SK-N-SH (cell line): ENCODE data around the gene FBXO2. TPM values are rescaled to one million over a fixed set of nuclear protein-coding genes. Genes with fewer than 3 reads are reported as not detected.

Experiments
- CTCF ChIA-PET: fragments of 300-600, 350-600 bp; formaldehyde crosslinking; extraction: SDS; loops from one replicate; lab custom pipeline; 2021; lab: Yijun Ruan, JAX
- POLR2A ChIA-PET: fragments of 350-600 bp; sonication (Branson Sonifier 250); formaldehyde crosslinking; extraction: SDS; loops from one replicate; lab custom pipeline; 2020; ENCODE audit warnings: antibody characterized with exemption, inconsistent platforms; lab: Yijun Ruan, JAX
- DNase-seq: peaks from one replicate; pipeline ENCODE4 v3.0.0; 2012
- H2AFZ ChIP-seq: fragments of 200-600 bp; sonication (generic); 2 replicates; pipeline ENCODE4 v1.8.1; 2016; ENCODE audit warnings: antibody characterized with exemption, mild to moderate bottlenecking, low read depth
- H3F3A ChIP-seq: fragments of 200-600 bp; sonication (generic); replicated peaks from 2 replicates; pipeline ENCODE3; 2016; ENCODE audit warnings: antibody characterized with exemption, mild to moderate bottlenecking; ENCODE audit not compliant: insufficient read depth
- H3K27ac ChIP-seq, 2 experiments: fragments of 200-500 bp in 1 of 2; fragments of 200-600 bp in 1 of 2; sonication (Bioruptor generic) in 1 of 2; sonication (generic), shearing (Covaris generic) in 1 of 2; 2 replicates each; pipeline versions ENCODE4 v1.5.1 to v1.6.1; 2014 to 2016; ENCODE audit warnings: low read depth in 2 of 2, inconsistent platforms in 1 of 2, low read length in 1 of 2, mild to moderate bottlenecking in 1 of 2, mixed read lengths in 1 of 2
- H3K27me3 ChIP-seq: fragments of 200-600 bp; sonication (generic), shearing (Covaris generic); 2 replicates; pipeline ENCODE4 v1.6.1; 2016; ENCODE audit warnings: mixed run types; ENCODE audit not compliant: insufficient read depth
- H3K36me3 ChIP-seq, 2 experiments: fragments of 200-500 bp in 1 of 2; fragments of 200-600 bp in 1 of 2; sonication (Bioruptor generic) in 1 of 2; sonication (generic) in 1 of 2; replicated peaks in 1 of 2; 2 replicates each; pipeline versions ENCODE3 to v1.5.1; 2014 to 2016; ENCODE audit warnings: low read length in 1 of 2, mild to moderate bottlenecking in 1 of 2; ENCODE audit not compliant: insufficient read depth in 2 of 2, control insufficient read depth in 1 of 2
- H3K4me1 ChIP-seq, 2 experiments: fragments of 200-500 bp in 1 of 2; fragments of 200-600 bp in 1 of 2; sonication (Bioruptor generic) in 1 of 2; sonication (generic), shearing (Covaris generic) in 1 of 2; 2 replicates each; pipeline versions ENCODE4 v1.5.1 to v1.6.1; 2014 to 2016; ENCODE audit warnings: low read depth in 1 of 2, low read length in 1 of 2, mixed run types in 1 of 2; ENCODE audit not compliant: insufficient read depth in 2 of 2, control insufficient read depth in 1 of 2
- H3K4me2 ChIP-seq: fragments of 200-600 bp; sonication (generic), shearing (Covaris generic); 2 replicates; pipeline ENCODE4 v1.6.1; 2017; ENCODE audit warnings: mixed run types
- H3K4me3 ChIP-seq, 2 experiments: fragments of 200-500 bp in 1 of 2; fragments of 200-600 bp in 1 of 2; sonication (Bioruptor generic) in 1 of 2; sonication (generic), shearing (Covaris generic) in 1 of 2; 2 replicates each; pipeline versions ENCODE4 v1.5.1 to v1.8.1; 2014 to 2016; ENCODE audit warnings: low read depth in 2 of 2, inconsistent platforms in 1 of 2, low read length in 1 of 2, mild to moderate bottlenecking in 1 of 2, mixed read lengths in 1 of 2, moderate library complexity in 1 of 2
- H3K79me2 ChIP-seq: fragments of 200-600 bp; sonication (generic); 2 replicates; pipeline ENCODE4 v1.8.1; 2017; ENCODE audit warnings: mild to moderate bottlenecking; ENCODE audit not compliant: insufficient read depth
- H3K9ac ChIP-seq: fragments of 200-600 bp; sonication (generic); 2 replicates; pipeline ENCODE4 v1.6.1; 2017; ENCODE audit warnings: mixed run types
- H3K9me2 ChIP-seq: fragments of 200-600 bp; sonication (generic); 2 replicates; pipeline ENCODE4 v1.6.1; 2017; ENCODE audit warnings: mixed run types
- H3K9me3 ChIP-seq: fragments of 200-600 bp; sonication (generic); 2 replicates; pipeline ENCODE4 v1.6.1; 2017; ENCODE audit warnings: mixed run types, mild to moderate bottlenecking, moderate library complexity
- H4K20me1 ChIP-seq: fragments of 200-600 bp; sonication (generic); 2 replicates; pipeline ENCODE4 v1.6.1; 2017; ENCODE audit warnings: mild to moderate bottlenecking, mixed run types; ENCODE audit not compliant: insufficient read depth
- CHD2 ChIP-seq: fragments of 150-350 bp; IDR thresholded peaks from 2 replicates; pipeline ENCODE4 v1.6.1; 2018; ENCODE audit warnings: low read length; ENCODE audit not compliant: partially characterized antibody
- ELF1 ChIP-seq: IDR thresholded peaks from 2 replicates; pipeline ENCODE4 v1.4.0; 2012
- EZH2phosphoT487 ChIP-seq: fragments of 200-600 bp; sonication (generic); IDR thresholded peaks from 2 replicates; pipeline ENCODE4 v1.6.1; 2017; ENCODE audit warnings: low read depth, mixed run types, mild to moderate bottlenecking, antibody characterized with exemption, moderate library complexity, borderline replicate concordance
- FOSL2 ChIP-seq: IDR thresholded peaks from 2 replicates; pipeline ENCODE4 v1.4.0; 2012; ENCODE audit warnings: low read depth, mild to moderate bottlenecking, moderate library complexity, borderline replicate concordance
- FOXJ3 ChIP-seq: sonication (generic); formaldehyde crosslinking; IDR thresholded peaks from 2 replicates; pipeline ENCODE4 v1.5.1; 2020; ENCODE audit warnings: mild to moderate bottlenecking, missing genetic modification reagents
- JUND ChIP-seq: IDR thresholded peaks from 2 replicates; pipeline ENCODE4 v1.4.0; 2012
- NFIC ChIP-seq: IDR thresholded peaks from 2 replicates; pipeline ENCODE4 v1.4.0; 2012; ENCODE audit warnings: borderline replicate concordance
- TCF12 ChIP-seq: IDR thresholded peaks from 2 replicates; pipeline ENCODE4 v1.4.0; 2012
- YY1 ChIP-seq: IDR thresholded peaks from 2 replicates; pipeline ENCODE4 v1.4.0; 2012; ENCODE audit warnings: low read depth, mild to moderate bottlenecking
- WGBS: methylation state at CpG from one replicate; pipeline ENCODE4 v1.1.6; 2017; ENCODE audit warnings: low lambda C conversion rate; 5-methylcytosine and 5-hydroxymethylcytosine counted together
- polyA plus RNA-seq, 3 experiments: library from polyadenylated mRNA; depleted of rRNA; stranded (reverse); fragments of >200 nt; gene quantifications; 2 replicates each; pipeline ENCODE4 v1.2.3, GENCODE V29; 2012
- TF ChIP-seq, protein P1 (sequence below): fragments of 200-600 bp; sonication (generic); IDR thresholded peaks from 2 replicates; pipeline ENCODE4 v1.6.1; 2017; ENCODE audit warnings: antibody characterized with exemption, mild to moderate bottlenecking, moderate library complexity
- TF ChIP-seq, protein P2 (sequence below): fragments of 150-350 bp; IDR thresholded peaks from 2 replicates; pipeline ENCODE4 v1.6.1; 2017; ENCODE audit warnings: antibody characterized with exemption, low read length, low read depth, borderline replicate concordance
- TF ChIP-seq, protein P3 (sequence below): fragments of 150-350 bp; IDR thresholded peaks from 2 replicates; pipeline ENCODE4 v1.6.1; 2016; ENCODE audit warnings: mild to moderate bottlenecking, low read depth, low read length
- TF ChIP-seq, protein P4 (sequence below): IDR thresholded peaks from 2 replicates; pipeline ENCODE4 v1.4.0; 2012; ENCODE audit warnings: low read depth, borderline replicate concordance
- TF ChIP-seq, protein P5 (sequence below): IDR thresholded peaks from 2 replicates; pipeline ENCODE4 v1.4.0; 2012; ENCODE audit warnings: low read depth

FBXO2 gene
- polyA plus RNA-seq, 1 of the 3 experiments (the other 2 are of a cell fraction), result 21.7 TPM

DNA sequence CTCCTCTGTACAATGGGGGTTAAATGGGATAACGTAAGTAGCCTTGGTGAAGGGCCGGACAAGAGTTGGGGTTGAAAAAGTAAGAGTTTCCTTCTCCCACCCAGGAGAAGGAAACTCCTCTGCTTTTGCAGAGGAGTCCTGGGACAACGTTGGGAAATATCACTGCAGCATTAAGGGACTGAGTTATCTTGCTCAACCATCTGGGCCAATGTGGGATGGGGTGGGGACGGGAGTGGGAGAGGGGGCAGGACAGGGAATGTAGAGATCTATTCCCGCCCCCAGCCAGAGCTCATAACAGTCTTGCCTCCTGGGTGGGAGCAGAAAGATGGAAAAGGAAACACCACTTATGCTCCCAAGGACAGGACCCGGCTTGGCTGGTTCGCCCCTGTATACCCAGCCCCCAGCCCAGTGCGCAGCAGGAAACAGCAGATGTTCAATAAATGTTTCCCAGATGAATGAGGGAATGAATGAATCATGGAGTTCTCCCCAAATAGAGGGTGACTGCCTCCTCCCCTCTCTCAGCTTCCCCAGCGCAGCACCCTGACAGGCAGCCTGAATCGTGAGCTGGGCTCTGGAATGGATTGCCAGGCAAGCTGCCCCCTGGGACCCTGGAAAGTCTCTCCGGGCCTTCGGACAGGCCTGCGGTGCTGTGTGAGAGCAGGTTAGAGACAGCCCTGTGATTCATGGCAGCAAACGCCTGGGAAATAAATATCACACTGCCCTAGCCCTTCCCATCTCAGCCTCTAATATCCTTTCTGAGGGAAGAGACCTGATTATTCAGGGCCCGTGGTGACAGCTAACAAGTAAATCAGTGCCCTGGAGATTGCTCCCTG is 24.8 kb downstream of the FBXO2 start:
- Histone ChIP-seq H3K4me2 (no peak overlapping the region), H3K4me1 (peaks cover 0 to 5% of the 10 kb centered on the region in 2 experiments; a peak in 1 of 4 replicates), H4K20me1 (no peaks in the 10 kb centered on the region), H3K36me3 (no peaks in the 10 kb centered on the region), H3K27ac (no peak overlapping the region), H2AFZ (no peak overlapping the region), H3K9me2 (no peaks in the 10 kb centered on the region), H3K4me3 (no peak overlapping the region), H3K9me3 (no peaks in the 10 kb centered on the region), H3F3A (no peaks in the 10 kb centered on the region), H3K27me3 (no peaks in the 10 kb centered on the region; the same call in 1 of the 2 replicates), H3K79me2 (no peaks in the 10 kb centered on the region), H3K9ac (no peak overlapping the region)
- POLR2A ChIA-PET, result no interaction called here
- no peak for DNase-seq
- 39% methylated on average over 15 of the region's 15 CpGs for WGBS
- TF ChIP-seq, protein P1, sequence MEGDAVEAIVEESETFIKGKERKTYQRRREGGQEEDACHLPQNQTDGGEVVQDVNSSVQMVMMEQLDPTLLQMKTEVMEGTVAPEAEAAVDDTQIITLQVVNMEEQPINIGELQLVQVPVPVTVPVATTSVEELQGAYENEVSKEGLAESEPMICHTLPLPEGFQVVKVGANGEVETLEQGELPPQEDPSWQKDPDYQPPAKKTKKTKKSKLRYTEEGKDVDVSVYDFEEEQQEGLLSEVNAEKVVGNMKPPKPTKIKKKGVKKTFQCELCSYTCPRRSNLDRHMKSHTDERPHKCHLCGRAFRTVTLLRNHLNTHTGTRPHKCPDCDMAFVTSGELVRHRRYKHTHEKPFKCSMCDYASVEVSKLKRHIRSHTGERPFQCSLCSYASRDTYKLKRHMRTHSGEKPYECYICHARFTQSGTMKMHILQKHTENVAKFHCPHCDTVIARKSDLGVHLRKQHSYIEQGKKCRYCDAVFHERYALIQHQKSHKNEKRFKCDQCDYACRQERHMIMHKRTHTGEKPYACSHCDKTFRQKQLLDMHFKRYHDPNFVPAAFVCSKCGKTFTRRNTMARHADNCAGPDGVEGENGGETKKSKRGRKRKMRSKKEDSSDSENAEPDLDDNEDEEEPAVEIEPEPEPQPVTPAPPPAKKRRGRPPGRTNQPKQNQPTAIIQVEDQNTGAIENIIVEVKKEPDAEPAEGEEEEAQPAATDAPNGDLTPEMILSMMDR, result no peak
- TF ChIP-seq YY1 (no peak), FOXJ3 (no peak), CHD2 (no peak), ELF1 (no peak), TCF12 (no peak), EZH2phosphoT487 (no peak), FOSL2 (no peak), JUND (no peak)
- TF ChIP-seq, protein P2, sequence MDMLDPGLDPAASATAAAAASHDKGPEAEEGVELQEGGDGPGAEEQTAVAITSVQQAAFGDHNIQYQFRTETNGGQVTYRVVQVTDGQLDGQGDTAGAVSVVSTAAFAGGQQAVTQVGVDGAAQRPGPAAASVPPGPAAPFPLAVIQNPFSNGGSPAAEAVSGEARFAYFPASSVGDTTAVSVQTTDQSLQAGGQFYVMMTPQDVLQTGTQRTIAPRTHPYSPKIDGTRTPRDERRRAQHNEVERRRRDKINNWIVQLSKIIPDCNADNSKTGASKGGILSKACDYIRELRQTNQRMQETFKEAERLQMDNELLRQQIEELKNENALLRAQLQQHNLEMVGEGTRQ, result no peak
- TF ChIP-seq, protein P3, sequence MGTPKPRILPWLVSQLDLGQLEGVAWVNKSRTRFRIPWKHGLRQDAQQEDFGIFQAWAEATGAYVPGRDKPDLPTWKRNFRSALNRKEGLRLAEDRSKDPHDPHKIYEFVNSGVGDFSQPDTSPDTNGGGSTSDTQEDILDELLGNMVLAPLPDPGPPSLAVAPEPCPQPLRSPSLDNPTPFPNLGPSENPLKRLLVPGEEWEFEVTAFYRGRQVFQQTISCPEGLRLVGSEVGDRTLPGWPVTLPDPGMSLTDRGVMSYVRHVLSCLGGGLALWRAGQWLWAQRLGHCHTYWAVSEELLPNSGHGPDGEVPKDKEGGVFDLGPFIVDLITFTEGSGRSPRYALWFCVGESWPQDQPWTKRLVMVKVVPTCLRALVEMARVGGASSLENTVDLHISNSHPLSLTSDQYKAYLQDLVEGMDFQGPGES, result no peak
- CTCF ChIA-PET, result interaction anchor here (0.8 to 5.6 kb wide), 7 partner anchors 8 to 150 kb away, joined by 3 to 21 read pairs (median 4); partner anchors contain the start of gene DISP3

DNA sequence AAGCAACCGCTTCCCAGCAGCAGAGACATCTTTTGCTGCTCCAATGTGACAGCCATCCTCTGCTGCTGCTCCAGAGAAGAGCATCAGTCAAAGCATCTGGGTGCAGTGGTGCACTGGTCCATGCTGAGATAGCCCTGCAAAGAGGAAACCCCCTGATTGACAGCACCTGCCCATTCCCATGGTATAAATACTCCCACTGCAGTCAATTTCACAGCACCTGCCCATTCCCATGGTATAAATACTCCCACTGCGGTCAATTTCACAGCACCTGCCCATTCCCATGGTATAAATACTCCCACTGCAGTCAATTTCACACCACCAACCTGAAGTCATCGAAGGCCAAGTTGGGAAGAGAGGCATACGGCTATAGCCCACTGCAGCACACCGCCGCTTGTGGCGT is 25.5 kb downstream of the FBXO2 start:
- H4K20me1 ChIP-seq, result no peaks in the 10 kb centered on the region
- H3F3A ChIP-seq, result no peaks in the 10 kb centered on the region
- H3K27me3 ChIP-seq, result no peaks in the 10 kb centered on the region; the same call in 1 of the 2 replicates
- H3K4me2 ChIP-seq, result no peak overlapping the region
- no peak overlapping the region for H2AFZ ChIP-seq
- H3K9me3 ChIP-seq, result no peaks in the 10 kb centered on the region
- H3K9me2 ChIP-seq, result no peaks in the 10 kb centered on the region
- peaks cover 0 to 3% of the 10 kb centered on the region in 2 experiments; a peak in 1 of 4 replicates for H3K4me1 ChIP-seq
- no peak overlapping the region for H3K4me3 ChIP-seq
- ChIA-PET CTCF (interaction anchor here (1.1 to 5.6 kb wide), 4 partner anchors 9 to 17 kb away, joined by 3 to 21 read pairs (median 4); no protein-coding TSS in a partner anchor), POLR2A (interaction anchor here (0.8 kb wide), 1 partner anchor 591 kb away, joined by 3 read pairs; no protein-coding TSS in a partner anchor)
- no peak for DNase-seq
- no peak overlapping the region for H3K27ac ChIP-seq
- no peaks in the 10 kb centered on the region for H3K79me2 ChIP-seq
- 73% methylated on average over 6 of the region's 7 CpGs for WGBS
- TF ChIP-seq NFIC, result no peak
- TF ChIP-seq, protein P4, sequence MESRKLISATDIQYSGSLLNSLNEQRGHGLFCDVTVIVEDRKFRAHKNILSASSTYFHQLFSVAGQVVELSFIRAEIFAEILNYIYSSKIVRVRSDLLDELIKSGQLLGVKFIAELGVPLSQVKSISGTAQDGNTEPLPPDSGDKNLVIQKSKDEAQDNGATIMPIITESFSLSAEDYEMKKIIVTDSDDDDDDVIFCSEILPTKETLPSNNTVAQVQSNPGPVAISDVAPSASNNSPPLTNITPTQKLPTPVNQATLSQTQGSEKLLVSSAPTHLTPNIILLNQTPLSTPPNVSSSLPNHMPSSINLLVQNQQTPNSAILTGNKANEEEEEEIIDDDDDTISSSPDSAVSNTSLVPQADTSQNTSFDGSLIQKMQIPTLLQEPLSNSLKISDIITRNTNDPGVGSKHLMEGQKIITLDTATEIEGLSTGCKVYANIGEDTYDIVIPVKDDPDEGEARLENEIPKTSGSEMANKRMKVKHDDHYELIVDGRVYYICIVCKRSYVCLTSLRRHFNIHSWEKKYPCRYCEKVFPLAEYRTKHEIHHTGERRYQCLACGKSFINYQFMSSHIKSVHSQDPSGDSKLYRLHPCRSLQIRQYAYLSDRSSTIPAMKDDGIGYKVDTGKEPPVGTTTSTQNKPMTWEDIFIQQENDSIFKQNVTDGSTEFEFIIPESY, result no peak
- TF ChIP-seq, protein P3, result no peak
- TF ChIP-seq, protein P5, sequence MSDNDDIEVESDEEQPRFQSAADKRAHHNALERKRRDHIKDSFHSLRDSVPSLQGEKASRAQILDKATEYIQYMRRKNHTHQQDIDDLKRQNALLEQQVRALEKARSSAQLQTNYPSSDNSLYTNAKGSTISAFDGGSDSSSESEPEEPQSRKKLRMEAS, result no peak
- H3K36me3 ChIP-seq, result no peaks in the 10 kb centered on the region
- H3K9ac ChIP-seq, result no peak overlapping the region
